ENCODE data around the gene HLA-DOB.
"Not testable (repeated sequence)": the region's sequence is repeated elsewhere in the genome, so short reads cannot be mapped to it uniquely, and the experiment has no call there.

HLA-DOB gene

DNA sequence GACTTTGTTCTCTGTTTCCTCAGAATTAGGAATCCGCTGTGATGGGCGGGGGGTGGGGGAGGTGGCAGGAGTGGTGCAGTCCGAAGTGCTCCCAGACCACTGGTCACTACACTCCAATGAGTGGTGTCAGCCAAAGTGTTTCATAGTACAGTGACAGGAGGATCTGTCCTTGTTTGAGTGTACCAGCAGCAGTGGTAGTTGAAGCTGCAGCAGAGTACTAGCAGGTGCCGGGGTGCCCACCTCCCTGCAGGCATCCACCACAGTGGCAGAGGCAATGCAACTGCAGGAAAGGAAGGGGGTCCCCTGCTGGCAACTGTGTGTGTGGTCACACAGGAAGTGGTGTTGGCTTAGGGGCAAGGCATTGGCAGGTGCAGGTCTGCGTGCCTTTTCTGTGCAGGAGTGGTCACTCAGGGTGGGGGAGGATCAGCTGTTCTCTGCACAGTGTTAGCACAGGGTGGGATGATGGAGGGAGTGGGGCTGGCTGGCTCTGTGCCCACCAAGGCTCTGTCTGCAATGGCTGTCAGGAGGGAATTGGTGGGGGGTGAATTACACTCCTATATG lies 9.7 kb downstream of the HLA-DOB start:
- no peak for DNase-seq (ENCODE audit: low spot score)

DNA sequence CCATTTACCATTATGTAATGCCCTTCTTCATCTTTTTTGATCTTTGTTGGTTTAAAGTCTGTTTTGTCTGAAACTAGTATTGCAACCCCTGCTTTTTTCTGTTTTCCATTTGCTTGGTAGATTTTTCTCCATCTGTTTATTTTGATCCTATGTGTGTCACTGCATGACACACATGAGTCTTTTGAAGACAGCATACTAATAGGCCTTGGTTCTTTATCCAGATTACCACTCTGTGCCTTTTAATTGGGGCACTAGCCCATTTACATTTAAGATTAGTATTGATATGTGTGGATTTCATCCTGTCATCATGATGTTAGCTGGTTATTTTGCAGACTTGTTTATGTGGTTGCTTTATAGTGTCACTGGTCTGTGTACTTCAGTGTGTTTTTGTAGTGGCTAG lies 11.4 kb downstream of the HLA-DOB start:
- DNase-seq (ENCODE audit: low spot score) = not testable (repeated sequence)

GRCh38 chr6:32803416-32803815 lies 13.4 kb downstream of the HLA-DOB start:
- no peak for DNase-seq (ENCODE audit: low spot score)

- DNase-seq (ENCODE audit: low spot score) = no peak
Measured at GRCh38 chr6:32799740-32800139, 17.1 kb downstream of the HLA-DOB start.

GRCh38 chr6:32799168-32799567 lies 17.6 kb downstream of the HLA-DOB start:
- no peak for DNase-seq (ENCODE audit: low spot score)

GRCh38 chr6:32796848-32797776 lies 19.7 kb downstream of the HLA-DOB start:
- peak; percentile 58 for DNase-seq (ENCODE audit: low spot score)

DNA sequence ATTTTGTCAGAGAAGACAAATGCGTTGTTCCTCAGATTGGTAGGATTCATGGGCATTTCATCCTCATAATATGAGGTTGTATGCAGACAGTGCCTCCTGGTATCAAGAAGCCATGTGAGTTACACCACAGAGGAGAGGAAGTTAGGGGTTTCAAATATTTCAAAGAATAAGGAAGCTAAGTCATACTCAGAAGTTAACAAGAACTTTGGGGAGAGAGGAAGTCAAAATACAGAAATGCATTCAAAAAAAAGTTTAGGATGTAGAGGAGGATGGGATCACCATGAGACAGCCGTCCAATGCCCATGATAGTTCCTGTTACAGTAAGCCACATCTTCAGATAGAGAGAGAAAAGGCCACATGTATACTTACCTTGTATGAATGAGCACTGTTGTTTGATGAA lies 22.3 kb downstream of the HLA-DOB start:
- DNase-seq (ENCODE audit: low spot score) = no peak

DNA sequence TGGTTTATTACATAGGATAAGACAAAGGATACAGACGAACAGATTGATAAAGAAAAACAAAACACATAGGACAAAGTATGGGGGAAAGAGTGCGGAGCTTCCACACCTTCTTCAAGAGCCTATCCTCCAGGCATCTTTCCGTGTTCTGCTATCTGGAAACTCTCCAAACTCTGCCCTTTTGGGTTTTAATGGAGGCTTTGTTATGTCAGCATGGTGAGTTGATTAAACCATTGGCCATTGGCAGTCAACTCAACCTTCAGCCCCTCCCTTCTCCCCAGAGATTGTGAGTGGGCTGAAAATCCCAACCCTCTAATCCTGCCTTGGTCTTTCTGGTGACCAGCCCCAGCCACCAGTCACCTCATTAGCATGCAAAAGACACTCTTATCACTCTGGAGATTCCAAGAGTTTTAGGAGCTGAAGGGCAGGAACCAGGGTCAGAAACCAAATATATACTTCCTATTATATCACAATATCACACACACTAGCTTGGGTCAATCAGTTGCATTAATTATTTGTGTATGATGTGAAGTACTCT lies 23.8 kb downstream of the HLA-DOB start:
- DNase-seq (ENCODE audit: low spot score) = no peak

GRCh38 chr6:32790306-32790705 lies 26.5 kb downstream of the HLA-DOB start:
- peak; percentile 1 for DNase-seq (ENCODE audit: low spot score)

DNA sequence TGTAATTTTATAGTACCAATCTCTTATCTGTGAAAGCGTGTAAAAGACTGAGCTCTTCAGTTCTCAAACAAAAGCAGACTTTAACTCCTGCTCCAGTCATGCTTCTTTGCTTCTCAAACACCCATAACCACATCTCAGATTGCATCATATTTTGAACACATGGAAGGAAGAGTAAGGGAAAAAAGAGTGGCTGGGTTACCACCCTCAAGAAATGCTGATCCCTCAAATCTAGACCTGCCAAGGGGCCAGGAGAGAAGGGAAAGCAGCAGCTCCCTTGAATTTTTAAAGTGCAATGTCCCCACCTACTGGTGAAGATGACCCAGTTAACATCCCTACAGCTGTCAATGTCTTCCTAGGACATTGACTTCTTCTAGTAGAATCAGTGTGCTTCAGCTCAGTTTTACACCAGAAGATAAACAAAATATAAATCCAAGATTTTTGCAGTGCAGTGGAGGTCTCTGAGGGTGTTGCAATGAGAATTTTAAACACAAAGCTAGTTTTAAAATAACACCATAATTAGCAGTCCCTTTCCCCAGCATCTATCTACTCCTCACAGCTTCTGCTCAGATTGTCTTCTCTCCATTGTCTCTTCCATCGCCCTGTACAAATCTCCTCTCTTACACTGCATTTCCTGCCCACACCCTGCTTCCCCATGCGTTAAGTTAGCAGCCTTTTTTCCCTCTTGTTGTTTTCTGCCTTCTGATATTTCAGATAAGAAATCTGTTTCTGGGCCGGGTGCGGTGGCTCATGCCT lies 30.8 kb downstream of the HLA-DOB start:
- peak; percentile 42 for DNase-seq (ENCODE audit: low spot score)

DNA sequence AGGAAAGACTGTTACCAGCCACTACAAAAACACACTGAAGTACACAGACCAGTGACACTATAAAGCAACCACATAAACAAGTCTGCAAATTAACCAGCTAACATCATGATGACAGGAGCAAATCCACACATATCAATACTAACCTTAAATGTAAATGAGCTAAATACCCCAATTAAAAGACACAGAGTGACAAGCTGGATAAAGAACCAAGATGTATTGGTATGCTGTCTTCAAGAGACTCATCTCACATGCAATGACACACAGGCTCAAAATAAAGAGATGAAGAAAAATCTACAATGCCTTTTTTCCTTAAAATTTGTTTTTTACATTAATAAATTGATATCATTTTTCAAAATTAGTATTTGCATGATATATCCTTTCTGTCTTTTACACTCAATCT lies 33.9 kb downstream of the HLA-DOB start:
- DNase-seq (ENCODE audit: low spot score) = not testable (repeated sequence)

DNA sequence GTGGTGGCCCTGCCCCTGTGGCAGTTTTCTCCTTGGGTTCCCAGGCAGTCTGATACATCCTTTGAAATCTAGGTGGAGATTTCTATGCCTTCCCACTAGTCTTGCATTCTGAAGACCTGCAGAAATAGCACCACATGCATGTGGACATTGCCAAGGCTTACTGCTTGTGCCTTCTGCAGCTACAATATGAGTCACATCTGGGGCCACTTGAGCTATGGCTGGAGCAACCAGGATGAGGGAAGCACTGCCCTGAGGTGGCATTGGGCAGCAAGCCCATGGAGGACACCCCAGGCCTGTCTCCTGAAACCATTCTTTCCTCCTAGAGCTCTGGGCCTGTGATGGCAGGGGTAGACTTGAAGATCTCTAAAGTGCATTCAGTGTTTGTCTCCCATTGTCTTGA lies 37.8 kb downstream of the HLA-DOB start:
- no peak for DNase-seq (ENCODE audit: low spot score)

GRCh38 chr6:32775071-32775470 lies 41.7 kb downstream of the HLA-DOB start:
- no peak for DNase-seq (ENCODE audit: low spot score)

DNA sequence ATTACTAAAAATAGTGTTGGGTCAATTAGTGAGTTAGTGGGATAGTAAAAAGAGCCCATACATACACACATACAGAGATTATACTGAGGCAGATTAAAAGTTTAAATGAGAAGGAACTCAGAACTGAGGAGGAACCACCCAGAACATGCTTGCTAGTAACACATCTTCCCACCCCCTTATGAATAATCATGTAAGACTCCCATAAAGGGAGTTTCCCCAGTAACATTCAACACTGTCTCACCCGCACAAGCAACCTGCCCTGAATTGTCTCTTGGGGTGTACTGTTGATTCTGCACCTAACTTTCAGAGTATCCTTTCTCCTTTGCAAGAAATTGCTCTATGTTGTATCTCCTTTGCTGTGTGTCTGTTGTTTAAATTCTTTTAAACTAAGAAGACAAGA lies 42.4 kb downstream of the HLA-DOB start:
- no peak for DNase-seq (ENCODE audit: low spot score)

DNA sequence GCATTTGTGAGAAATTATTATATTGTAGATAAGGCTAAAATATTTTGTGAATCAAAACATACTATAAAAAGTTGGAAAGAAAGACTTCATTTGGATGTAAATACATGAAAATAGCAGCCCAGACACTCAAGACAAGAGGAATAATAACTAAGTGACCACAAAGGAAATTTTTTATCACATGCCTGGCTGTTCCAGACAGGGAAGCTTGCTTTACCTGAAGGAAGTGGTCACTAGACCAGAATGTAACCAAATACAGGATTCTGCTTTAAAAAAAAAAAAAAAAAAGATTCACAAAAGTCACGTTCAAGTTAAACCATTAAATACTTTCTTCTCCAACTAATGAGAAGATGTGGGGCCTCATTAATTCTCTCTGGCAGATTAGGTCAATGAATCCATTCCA lies 44.1 kb downstream of the HLA-DOB start:
- DNase-seq (ENCODE audit: low spot score) = no peak

GRCh38 chr6:32764048-32764447 lies 52.8 kb downstream of the HLA-DOB start:
- no peak for DNase-seq (ENCODE audit: low spot score)

DNA sequence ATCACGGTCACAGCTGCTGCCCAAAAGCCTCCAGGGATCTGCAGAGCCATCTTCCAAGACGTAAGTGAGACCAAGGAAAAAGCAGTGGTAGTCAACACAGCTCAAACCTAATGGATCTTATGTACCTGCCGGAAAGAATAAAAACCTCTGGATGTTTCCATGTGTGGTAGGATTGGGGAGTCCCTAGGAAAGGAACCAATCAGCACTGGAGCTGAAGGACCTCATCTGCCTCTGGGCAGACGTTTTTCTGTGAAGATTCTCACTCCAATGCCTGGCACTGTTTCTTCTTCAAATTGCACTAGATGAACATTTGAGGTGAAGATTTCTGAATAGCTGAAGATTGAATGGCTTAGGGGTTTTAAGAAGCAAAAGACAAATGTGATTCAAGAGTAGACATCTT lies 53.4 kb downstream of the HLA-DOB start, which contains the start of gene HLA-DQB2:
TSS of gene HLA-DQB2 (minus strand) at position 112 of the 400 bp plus-strand sequence. CDS start at position 50, 62 bp downstream.
- no peak for DNase-seq (ENCODE audit: low spot score)

All from kidney capillary endothelial cell (primary cell).